Lower lobe of right lung (tissue), 2 donors: Measurements from ENCODE around the gene ACSL3. TPM values are rescaled to one million over a fixed set of nuclear protein-coding genes. Genes with fewer than 3 reads are reported as not detected.
A peak's percentile ranks its signal among the peaks of the same experiment; 100 is the strongest.

Source experiments
- ATAC-seq, 2 donors: fragments of 200-7000 bp; cut with Tn5 transposase; one replicate each; pipeline ENCODE4 v1.9.1; 2020 to 2022; ENCODE audit warnings: mild to moderate bottlenecking in 2 of 2, moderate library complexity in 2 of 2
- DNase-seq: peaks from one replicate; pipeline ENCODE4 v3.0.0-alpha.2; 2020
- H3K27ac ChIP-seq: fragments of 200-600 bp; one replicate; pipeline ENCODE4 v1.8.0; 2022
- H3K27me3 ChIP-seq: fragments of 200-600 bp; one replicate; pipeline ENCODE4 v1.8.0; 2022; ENCODE audit warnings: low read depth
- H3K36me3 ChIP-seq: fragments of 200-600 bp; one replicate; pipeline ENCODE4 v1.8.0; 2022; ENCODE audit warnings: mild to moderate bottlenecking
- H3K4me1 ChIP-seq: fragments of 200-600 bp; one replicate; pipeline ENCODE4 v1.8.0; 2022
- H3K4me3 ChIP-seq: fragments of 200-600 bp; one replicate; pipeline ENCODE4 v1.8.0; 2022; ENCODE audit warnings: mild to moderate bottlenecking
- H3K9me3 ChIP-seq: fragments of 200-600 bp; one replicate; pipeline ENCODE4 v1.8.0; 2022
- intact Hi-C: fragments of 100-400 bp; cut with DNase I; formaldehyde crosslinking; loops from one replicate; pipeline ENCODE4 v1.11.0; 2022
- total RNA-seq: library from RNA; stranded (reverse); fragmentation: NEBNext Ultra II Directional; extraction: Animal tissue kit (Norgen Biotek cat#: 25700); gene quantifications from one replicate; pipeline ENCODE4 v1.2.1, GENCODE V29; 2021
- TF ChIP-seq, protein P1 (sequence below): fragments of 200-600 bp; IDR thresholded peaks from one replicate; pipeline ENCODE4 v1.8.0; 2022; ENCODE audit warnings: antibody characterized with exemption, mild to moderate bottlenecking
- donor health status: DM: no; HTN: yes; CAD: no; lungs with severe emphysema.

The ACSL3 gene
- total RNA-seq, 1 donor from 2014 or later = 74.2 TPM

DNA sequence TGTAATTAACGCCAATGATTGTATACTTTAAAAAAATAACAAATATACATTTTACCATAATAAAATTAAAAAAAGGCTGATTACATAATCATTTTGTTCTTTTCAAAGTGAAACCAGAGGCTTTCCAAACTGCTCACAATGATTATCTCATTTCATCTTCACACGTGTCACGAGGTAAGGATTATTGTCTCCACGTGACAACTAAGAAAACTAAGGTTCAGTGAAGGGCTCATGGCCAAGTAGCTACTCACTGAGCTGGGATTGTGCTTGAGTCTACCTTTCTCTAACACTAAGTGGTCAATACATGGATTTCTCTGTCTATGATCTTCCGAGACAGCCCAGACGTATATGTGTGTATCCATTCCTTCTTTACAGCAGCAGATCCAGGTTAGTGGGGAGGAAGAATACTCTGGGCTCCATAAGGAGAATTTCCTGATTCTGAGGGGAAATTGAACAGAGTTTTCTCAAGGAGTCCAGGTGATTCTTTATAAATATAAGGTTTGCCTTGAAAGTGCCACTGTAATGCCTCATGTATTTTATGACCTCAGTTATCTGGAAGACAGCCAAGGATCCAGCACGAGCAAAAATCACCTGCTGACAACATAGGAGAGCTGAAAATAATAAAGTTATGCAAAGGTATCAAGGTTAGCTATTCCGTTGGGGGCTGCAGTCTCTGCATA, 25.6 kb upstream of the ACSL3 start:
- intact Hi-C loops = no loop called here
- DNase-seq (no peak), ATAC-seq (no peak)
- TF ChIP-seq, protein P1, sequence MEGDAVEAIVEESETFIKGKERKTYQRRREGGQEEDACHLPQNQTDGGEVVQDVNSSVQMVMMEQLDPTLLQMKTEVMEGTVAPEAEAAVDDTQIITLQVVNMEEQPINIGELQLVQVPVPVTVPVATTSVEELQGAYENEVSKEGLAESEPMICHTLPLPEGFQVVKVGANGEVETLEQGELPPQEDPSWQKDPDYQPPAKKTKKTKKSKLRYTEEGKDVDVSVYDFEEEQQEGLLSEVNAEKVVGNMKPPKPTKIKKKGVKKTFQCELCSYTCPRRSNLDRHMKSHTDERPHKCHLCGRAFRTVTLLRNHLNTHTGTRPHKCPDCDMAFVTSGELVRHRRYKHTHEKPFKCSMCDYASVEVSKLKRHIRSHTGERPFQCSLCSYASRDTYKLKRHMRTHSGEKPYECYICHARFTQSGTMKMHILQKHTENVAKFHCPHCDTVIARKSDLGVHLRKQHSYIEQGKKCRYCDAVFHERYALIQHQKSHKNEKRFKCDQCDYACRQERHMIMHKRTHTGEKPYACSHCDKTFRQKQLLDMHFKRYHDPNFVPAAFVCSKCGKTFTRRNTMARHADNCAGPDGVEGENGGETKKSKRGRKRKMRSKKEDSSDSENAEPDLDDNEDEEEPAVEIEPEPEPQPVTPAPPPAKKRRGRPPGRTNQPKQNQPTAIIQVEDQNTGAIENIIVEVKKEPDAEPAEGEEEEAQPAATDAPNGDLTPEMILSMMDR = no peak
- Histone ChIP-seq H3K9me3 (no peaks in the 10 kb centered on the region), H3K4me1 (no peaks in the 10 kb centered on the region), H3K4me3 (no peak overlapping the region), H3K27ac (no peak overlapping the region), H3K36me3 (no peaks in the 10 kb centered on the region), H3K27me3 (no peaks in the 10 kb centered on the region)

DNA sequence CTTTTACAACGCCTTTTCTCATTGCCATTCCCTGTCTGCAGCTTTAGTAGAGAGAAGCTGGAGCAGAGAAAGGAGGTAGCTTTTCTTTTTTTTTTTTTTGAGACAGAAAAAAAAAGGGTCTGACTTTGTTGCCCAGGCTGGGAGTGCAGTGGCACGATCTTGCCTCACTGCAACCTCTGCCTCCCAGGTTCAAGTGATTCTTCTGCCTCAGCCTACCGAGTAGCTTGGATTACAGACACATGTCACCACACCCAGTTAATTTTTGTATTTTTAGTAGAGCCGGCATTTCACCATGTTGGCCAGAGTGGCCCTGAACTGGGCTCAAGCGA, 25.0 kb upstream of the ACSL3 start:
- Histone ChIP-seq H3K4me1 (no peaks in the 10 kb centered on the region), H3K27me3 (no peaks in the 10 kb centered on the region), H3K9me3 (no peaks in the 10 kb centered on the region), H3K4me3 (no peak overlapping the region), H3K36me3 (no peaks in the 10 kb centered on the region), H3K27ac (no peak overlapping the region)
- ATAC-seq (no peak), DNase-seq (no peak)
- intact Hi-C loops = no loop called here
- TF ChIP-seq, protein P1 = no peak

DNA sequence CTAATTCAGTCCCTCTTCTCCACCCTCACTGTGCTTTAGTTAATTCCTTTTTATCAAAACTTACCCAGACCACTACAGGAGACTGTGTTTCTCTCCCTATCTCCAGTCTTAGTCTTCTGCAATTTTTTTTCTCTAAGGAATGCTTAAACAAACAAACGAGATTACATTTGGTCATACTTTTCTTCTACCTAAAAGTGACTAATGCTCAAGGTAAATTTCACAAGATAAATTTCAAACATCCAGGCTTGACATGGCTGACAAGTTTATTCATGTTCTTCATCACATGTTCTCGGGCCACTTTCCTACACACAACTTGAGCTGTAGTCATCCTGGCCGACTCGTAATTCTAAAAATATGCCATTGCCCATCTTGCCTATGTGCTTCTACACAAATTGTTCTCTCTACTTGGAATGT, 23.2 kb upstream of the ACSL3 start:
- peak; percentile 69 to 77 for ATAC-seq
- H3K27ac ChIP-seq = no peak overlapping the region
- TF ChIP-seq, protein P1 = no peak
- H3K4me1 ChIP-seq = no peaks in the 10 kb centered on the region
- H3K9me3 ChIP-seq = no peaks in the 10 kb centered on the region
- DNase-seq = no peak
- intact Hi-C loops = no loop called here
- H3K36me3 ChIP-seq = no peaks in the 10 kb centered on the region
- H3K4me3 ChIP-seq = no peak overlapping the region
- H3K27me3 ChIP-seq = no peaks in the 10 kb centered on the region

DNA sequence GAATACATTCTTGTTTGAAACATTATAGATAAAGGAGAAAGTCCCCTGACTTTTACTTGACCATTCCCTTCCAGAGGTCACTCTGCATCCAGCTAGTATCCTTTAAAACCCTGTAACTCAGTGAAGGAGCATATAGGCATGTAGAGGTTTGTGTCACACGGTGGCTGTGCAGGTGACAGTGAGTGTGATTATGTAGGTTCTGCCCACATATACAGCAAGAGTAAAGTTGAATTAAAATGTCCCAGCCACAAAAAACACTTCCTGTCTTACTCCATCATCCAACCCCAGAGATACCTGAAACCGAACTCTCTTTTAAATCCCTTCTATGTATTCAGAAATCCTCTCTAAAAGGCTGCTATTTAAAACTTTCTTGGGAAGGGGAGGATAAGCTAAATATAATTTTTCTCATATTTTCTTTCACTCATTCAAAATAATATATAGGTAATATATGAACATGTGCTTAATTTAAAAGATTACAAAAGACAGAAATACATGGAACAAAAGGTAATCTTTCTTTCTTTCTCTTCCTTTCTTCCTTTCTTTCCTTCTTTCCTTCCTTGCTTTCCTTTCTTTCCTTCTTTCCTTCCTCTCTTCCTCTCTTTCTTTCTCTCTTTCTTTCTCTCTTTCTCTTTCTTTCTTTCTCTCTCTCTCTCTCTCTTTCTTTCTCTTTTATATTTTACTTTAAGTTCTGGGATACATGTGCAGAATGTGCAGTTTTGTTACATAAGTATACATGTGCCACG, 20.6 kb upstream of the ACSL3 start:
- Histone ChIP-seq H3K9me3 (no peaks in the 10 kb centered on the region), H3K4me1 (no peaks in the 10 kb centered on the region), H3K27ac (no peak overlapping the region), H3K27me3 (no peaks in the 10 kb centered on the region), H3K36me3 (no peaks in the 10 kb centered on the region), H3K4me3 (no peak overlapping the region)
- intact Hi-C loops = no loop called here
- TF ChIP-seq, protein P1 = no peak
- ATAC-seq = no peak
- DNase-seq = no peak

GRCh38 chr2:222842491-222843174, 18.2 kb upstream of the ACSL3 start:
- no peaks in the 10 kb centered on the region for H3K27me3 ChIP-seq
- H3K27ac ChIP-seq = no peak overlapping the region
- DNase-seq (no peak), ATAC-seq (peak; percentile 64 to 72)
- no peaks in the 10 kb centered on the region for H3K9me3 ChIP-seq
- TF ChIP-seq, protein P1 = no peak
- intact Hi-C loops = no loop called here
- no peaks in the 10 kb centered on the region for H3K36me3 ChIP-seq
- no peak overlapping the region for H3K4me3 ChIP-seq
- no peaks in the 10 kb centered on the region for H3K4me1 ChIP-seq
